Sigmoid colon (tissue), 7 donors: ENCODE results near the gene CATSPERD. TPM values are rescaled to one million over a fixed set of nuclear protein-coding genes. Genes with fewer than 3 reads are reported as not detected.

Experiments
- DNase-seq: peaks from one replicate; pipeline ENCODE4 v3.0.0-alpha.2; 2019
- H3K27ac ChIP-seq, 4 donors: fragments of 200-600 bp; sonication (generic); one replicate each; pipeline ENCODE4 v1.5.1; 2016 to 2019; ENCODE audit warnings: mild to moderate bottlenecking in 1 of 4
- H3K27me3 ChIP-seq, 3 donors: fragments of 200-600 bp; sonication (generic); one replicate each; pipeline ENCODE4 v1.5.1; 2019; ENCODE audit warnings: mild to moderate bottlenecking in 1 of 3
- H3K36me3 ChIP-seq, 4 donors: fragments of 200-600 bp; sonication (generic); one replicate each; pipeline ENCODE4 v1.5.1; 2016 to 2019
- H3K4me1 ChIP-seq, 4 donors: fragments of 200-600 bp; sonication (generic); one replicate each; pipeline ENCODE4 v1.5.1; 2017 to 2019
- H3K4me3 ChIP-seq, 4 donors: fragments of 200-600 bp; sonication (generic); one replicate each; pipeline ENCODE4 v1.5.1; 2017 to 2019; ENCODE audit warnings: mild to moderate bottlenecking in 2 of 4, moderate library complexity in 1 of 4
- H3K9me3 ChIP-seq, 4 donors: fragments of 200-600 bp in 3 of 4; sonication (generic) in 3 of 4; one replicate each; pipeline versions ENCODE4 v1.5.1 to v1.6.1; 2013 to 2019
- EP300 ChIP-seq, 4 donors: sonication (generic); formaldehyde crosslinking; IDR thresholded peaks; one replicate each; pipeline ENCODE4 v1.6.1; 2017; ENCODE audit warnings: antibody characterized with exemption in 4 of 4
- POLR2A ChIP-seq, 2 donors: fragments of 450-650 bp; IDR thresholded peaks; one replicate each; pipeline ENCODE4 v1.6.1; 2016; ENCODE audit warnings: antibody characterized with exemption in 2 of 2, mild to moderate bottlenecking in 2 of 2, moderate library complexity in 2 of 2
- POLR2AphosphoS5 ChIP-seq, 4 donors: sonication (generic); formaldehyde crosslinking; IDR thresholded peaks; one replicate each; pipeline ENCODE4 v1.6.1; 2017; ENCODE audit warnings: antibody characterized with exemption in 4 of 4
- WGBS, 2 donors: extraction: QIAGEN DNeasy Blood & Tissue Kit; methylation state at CpG; one replicate each; pipeline ENCODE4 v1.1.7; 2013; 5-methylcytosine and 5-hydroxymethylcytosine counted together
- intact Hi-C: fragments of 100-400 bp; cut with DNase I; formaldehyde crosslinking; loops from one replicate; pipeline ENCODE4 v1.15.1; 2023
- polyA plus RNA-seq, 3 donors: library from polyadenylated mRNA; stranded (reverse); fragments of 200-250 nt; gene quantifications; one replicate each; pipeline ENCODE4 v1.2.3, GENCODE V29; 2013
- total RNA-seq, 4 donors: library from RNA; depleted of rRNA; stranded (reverse); fragments of >200 nt; gene quantifications; one replicate each; pipeline ENCODE4 v1.1.0, GENCODE V29; 2016
- TF ChIP-seq, protein P1 (sequence below), 4 experiments: fragments of 450-650 bp in 3 of 4; fragments of 200-600 bp in 1 of 4; IDR thresholded peaks; one replicate each; pipeline ENCODE4 v1.5.1; 2016 to 2019; ENCODE audit warnings: antibody characterized with exemption in 4 of 4, mild to moderate bottlenecking in 3 of 4, moderate library complexity in 2 of 4
- donor health status: healthy with polysubstance abuse.
- donor health status: Bipolar disorder and iron deficiency.
- donor health status: healthy.

CATSPERD gene
- total and polyA plus RNA-seq, 7 donors, result not detected

DNA sequence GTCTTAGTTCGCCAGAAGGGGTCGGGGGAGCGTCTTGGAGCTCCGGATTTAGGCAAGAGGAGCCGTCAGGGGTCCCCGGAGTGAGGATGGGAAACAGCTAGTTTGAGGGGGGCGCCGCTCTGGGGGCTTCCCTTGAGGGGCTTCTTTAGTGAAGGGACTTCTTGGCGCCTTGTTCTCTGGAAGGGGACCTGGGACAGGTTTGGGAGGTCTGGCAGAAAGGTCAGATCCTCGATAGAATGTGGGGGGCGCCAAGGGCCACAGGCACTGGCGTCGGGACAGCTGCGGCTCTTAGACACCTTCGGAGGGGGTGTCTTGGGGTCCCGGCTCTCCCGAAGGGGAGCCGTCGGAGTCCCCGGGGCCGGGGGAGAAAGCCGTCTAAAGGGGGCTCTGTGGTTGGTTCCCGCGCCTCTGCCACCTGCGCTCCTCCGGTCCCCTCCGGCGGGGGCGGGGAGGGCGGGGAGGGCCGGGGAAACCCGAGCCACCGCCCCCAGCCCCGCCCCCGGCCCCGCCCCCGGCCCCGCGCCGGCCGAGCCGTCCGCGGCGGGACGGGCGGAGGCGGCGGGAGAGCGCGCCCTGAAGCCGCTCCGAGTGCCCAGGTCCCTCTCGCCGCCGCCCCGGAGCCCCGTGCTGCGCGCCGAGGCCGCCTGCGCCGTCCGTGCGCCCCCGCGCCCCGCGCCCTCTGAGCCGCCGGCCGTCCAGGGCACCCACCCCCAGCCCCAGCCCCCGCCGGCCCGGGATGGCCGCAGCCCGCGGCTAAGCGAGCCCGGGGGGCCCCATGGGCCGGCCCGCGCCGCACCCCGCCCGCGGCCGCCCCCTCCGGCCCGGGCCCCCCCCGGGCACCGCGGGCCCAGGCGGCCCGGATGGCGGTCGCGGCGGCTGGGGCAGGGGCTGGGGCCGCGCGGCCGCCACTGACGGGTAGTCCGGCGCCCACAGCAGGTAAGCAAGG, 84.4 kb downstream of the CATSPERD start, which contains the start of gene NRTN:
Gene NRTN (plus strand): TSS at position 552 of the 946 bp plus-strand sequence. CDS start 19,099 bp downstream, outside the sequence.
- peaks cover 0 to 29% (median 18%) of the 10 kb centered on the region in 3 donors for H3K27me3 ChIP-seq
- peak; percentile 71 for DNase-seq
- no peaks in the 10 kb centered on the region for H3K9me3 ChIP-seq
- H3K36me3 ChIP-seq, result no peaks in the 10 kb centered on the region
- H3K27ac ChIP-seq, result peak within 1 kb of the TSS; percentile 84 to 91 (median 90)
- intact Hi-C loops, result loop anchor here (1.0 to 10.0 kb wide), 4 partner anchors 88 to 320 kb away; no protein-coding TSS in a partner anchor
- H3K4me1 ChIP-seq, result peaks cover 0 to 30% (median 25%) of the 10 kb centered on the region in 4 donors
- TF ChIP-seq POLR2AphosphoS5 (IDR thresholded peaks at IDR 0.05), result peak in 1 of 4 donors; percentile 40
- TF ChIP-seq, protein P1, sequence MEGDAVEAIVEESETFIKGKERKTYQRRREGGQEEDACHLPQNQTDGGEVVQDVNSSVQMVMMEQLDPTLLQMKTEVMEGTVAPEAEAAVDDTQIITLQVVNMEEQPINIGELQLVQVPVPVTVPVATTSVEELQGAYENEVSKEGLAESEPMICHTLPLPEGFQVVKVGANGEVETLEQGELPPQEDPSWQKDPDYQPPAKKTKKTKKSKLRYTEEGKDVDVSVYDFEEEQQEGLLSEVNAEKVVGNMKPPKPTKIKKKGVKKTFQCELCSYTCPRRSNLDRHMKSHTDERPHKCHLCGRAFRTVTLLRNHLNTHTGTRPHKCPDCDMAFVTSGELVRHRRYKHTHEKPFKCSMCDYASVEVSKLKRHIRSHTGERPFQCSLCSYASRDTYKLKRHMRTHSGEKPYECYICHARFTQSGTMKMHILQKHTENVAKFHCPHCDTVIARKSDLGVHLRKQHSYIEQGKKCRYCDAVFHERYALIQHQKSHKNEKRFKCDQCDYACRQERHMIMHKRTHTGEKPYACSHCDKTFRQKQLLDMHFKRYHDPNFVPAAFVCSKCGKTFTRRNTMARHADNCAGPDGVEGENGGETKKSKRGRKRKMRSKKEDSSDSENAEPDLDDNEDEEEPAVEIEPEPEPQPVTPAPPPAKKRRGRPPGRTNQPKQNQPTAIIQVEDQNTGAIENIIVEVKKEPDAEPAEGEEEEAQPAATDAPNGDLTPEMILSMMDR (IDR thresholded peaks at IDR 0.05), result no peak
- WGBS, 2 donors, result 2% methylated on average over 106 of the region's 107 CpGs
- H3K4me3 ChIP-seq, result peak within 1 kb of the TSS; percentile 55 to 68 (median 66)

DNA sequence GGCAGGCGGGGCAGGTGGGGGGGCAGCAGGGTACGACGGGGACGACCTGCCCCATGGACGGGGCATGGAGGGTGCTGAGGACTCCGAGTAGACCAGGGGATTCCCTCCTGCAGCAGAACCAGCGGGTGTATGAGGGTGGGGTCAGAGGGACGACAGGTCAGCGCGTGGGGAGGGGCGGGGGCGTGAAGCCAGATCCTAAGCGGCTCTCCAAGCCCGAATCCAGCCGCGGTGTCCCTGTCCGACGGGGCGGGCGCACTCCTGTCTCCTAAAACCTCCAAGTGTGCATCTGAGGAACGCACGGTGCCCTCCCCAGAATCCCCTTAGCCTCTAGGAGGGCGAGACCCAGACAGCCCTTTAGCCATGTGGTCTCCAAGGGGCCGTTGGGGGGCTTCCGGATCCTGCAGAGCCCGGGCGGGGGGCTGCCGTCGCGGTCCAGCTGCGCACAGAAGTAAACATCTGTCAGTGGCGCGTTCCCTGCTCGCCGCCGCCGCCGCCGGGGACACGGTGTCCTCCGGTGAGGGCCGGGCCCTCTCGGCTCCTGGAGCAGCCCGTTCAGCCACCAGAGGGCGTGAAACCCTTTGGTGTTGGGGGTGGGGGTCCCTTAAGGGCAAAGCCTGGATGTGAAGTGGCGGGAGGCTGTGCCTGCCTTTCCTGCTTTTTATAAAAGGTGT, 85.2 kb downstream of the CATSPERD start:
- intact Hi-C loops, result loop anchor here (1.0 to 10.0 kb wide), 3 partner anchors 20 to 319 kb away; no protein-coding TSS in a partner anchor
- Histone ChIP-seq H3K4me3 (peak overlapping the region; percentile 55 to 68 (median 66)), H3K36me3 (no peaks in the 10 kb centered on the region), H3K27ac (peak overlapping the region; percentile 84 to 91 (median 90)), H3K4me1 (peaks cover 0 to 30% (median 25%) of the 10 kb centered on the region in 4 donors), H3K27me3 (peaks cover 0 to 29% (median 17%) of the 10 kb centered on the region in 3 donors), H3K9me3 (no peaks in the 10 kb centered on the region)
- WGBS, 2 donors, result 1 to 3% methylated on average over 46 of the region's 46 CpGs
- peak; percentile 92 for DNase-seq
- no peak for TF ChIP-seq POLR2A (IDR thresholded peaks at IDR 0.05)
- TF ChIP-seq POLR2AphosphoS5 (IDR thresholded peaks at IDR 0.05), result peak; percentile 22 to 74 (median 65)
- peak in 1 of 4 donors; percentile 80 for TF ChIP-seq EP300 (IDR thresholded peaks at IDR 0.05)
- TF ChIP-seq, protein P1 (IDR thresholded peaks at IDR 0.05), result peak; percentile 76 to 87 (median 86)

DNA sequence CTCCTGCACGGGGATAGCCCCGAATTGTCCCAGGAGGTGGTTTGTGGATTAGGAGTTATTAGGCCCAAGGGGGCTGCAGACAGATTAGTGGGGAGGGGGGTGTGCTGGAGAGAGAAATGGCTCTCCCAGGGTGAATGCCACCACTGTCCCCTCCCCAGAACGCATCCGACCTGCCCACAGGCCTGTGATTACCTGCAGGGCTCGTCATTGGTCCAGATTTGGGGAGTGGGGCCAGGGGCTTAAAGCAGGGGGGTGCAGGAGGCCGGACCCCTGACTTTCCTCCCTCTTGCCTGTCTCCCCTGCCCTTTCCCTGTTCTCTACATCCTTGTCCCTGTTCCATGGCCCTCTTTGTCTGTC, 85.7 kb downstream of the CATSPERD start:
- intact Hi-C loops, result loop anchor here (1.0 to 10.0 kb wide), 2 partner anchors 19 to 319 kb away; no protein-coding TSS in a partner anchor

DNA sequence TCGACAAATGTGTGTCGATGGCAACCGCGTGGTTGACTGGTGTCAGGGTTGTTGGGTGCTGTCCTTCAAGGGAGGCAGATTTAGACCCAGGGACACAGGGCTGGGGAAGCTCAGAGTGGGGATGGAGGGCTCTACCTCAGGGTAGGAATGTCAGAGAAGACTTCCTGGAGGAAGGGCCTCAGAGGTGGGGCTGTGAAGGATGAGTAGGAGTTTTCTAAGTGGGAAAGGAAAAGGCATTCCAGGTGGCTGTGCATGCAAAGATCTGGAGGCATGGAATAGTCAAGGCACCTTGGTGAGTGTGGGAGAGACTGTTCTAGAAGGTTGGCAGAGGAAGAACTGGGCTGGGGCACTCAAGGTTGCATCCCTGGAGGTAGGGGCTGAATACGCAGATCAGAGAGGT, 86.5 kb downstream of the CATSPERD start:
- intact Hi-C loops, result loop anchor here (1.0 to 10.0 kb wide), 2 partner anchors 18 to 318 kb away; no protein-coding TSS in a partner anchor
- peak overlapping the region; percentile 84 to 91 (median 90) for H3K27ac ChIP-seq

More for the DNA sequence above, 85.7 kb downstream of the CATSPERD start:
- Histone ChIP-seq H3K4me3 (peak overlapping the region in 3 of 4 donors; percentile 65 to 68 (median 66)), H3K27ac (peak overlapping the region; percentile 84 to 91 (median 90)), H3K4me1 (peaks cover 0 to 30% (median 25%) of the 10 kb centered on the region in 4 donors), H3K27me3 (peaks cover 0 to 29% (median 12%) of the 10 kb centered on the region in 3 donors), H3K36me3 (no peaks in the 10 kb centered on the region), H3K9me3 (no peaks in the 10 kb centered on the region)
- whole genome bisulfite sequencing, 2 donors, result 42 to 44% methylated on average over 6 of the region's 6 CpGs
- TF ChIP-seq, protein P1 (IDR thresholded peaks at IDR 0.05), result no peak
- TF ChIP-seq POLR2A (IDR thresholded peaks at IDR 0.05), result no peak
- no peak for TF ChIP-seq POLR2AphosphoS5 (IDR thresholded peaks at IDR 0.05)
- TF ChIP-seq EP300 (IDR thresholded peaks at IDR 0.05), result no peak
- no peak for DNase-seq

More for the DNA sequence above, 86.5 kb downstream of the CATSPERD start:
- no peaks in the 10 kb centered on the region for H3K9me3 ChIP-seq
- H3K4me1 ChIP-seq, result peaks cover 0 to 30% (median 25%) of the 10 kb centered on the region in 4 donors
- 94 to 97% methylated on average over 5 of the region's 5 CpGs for WGBS, 2 donors
- DNase-seq, result no peak
- H3K36me3 ChIP-seq, result no peaks in the 10 kb centered on the region
- H3K27me3 ChIP-seq, result peaks cover 0 to 27% (median 12%) of the 10 kb centered on the region in 3 donors
- no peak overlapping the region for H3K4me3 ChIP-seq
- no peak for TF ChIP-seq EP300 (IDR thresholded peaks at IDR 0.05)
- TF ChIP-seq POLR2AphosphoS5 (IDR thresholded peaks at IDR 0.05), result no peak
- no peak for TF ChIP-seq POLR2A (IDR thresholded peaks at IDR 0.05)
- TF ChIP-seq, protein P1 (IDR thresholded peaks at IDR 0.05), result no peak
